ENCODE data around the gene LCE1B.

The LCE1B gene, protein sequence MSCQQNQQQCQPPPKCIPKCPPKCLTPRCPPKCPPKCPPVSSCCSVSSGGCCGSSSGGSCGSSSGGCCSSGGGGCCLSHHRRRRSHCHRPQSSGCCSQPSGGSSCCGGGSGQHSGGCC

DNA sequence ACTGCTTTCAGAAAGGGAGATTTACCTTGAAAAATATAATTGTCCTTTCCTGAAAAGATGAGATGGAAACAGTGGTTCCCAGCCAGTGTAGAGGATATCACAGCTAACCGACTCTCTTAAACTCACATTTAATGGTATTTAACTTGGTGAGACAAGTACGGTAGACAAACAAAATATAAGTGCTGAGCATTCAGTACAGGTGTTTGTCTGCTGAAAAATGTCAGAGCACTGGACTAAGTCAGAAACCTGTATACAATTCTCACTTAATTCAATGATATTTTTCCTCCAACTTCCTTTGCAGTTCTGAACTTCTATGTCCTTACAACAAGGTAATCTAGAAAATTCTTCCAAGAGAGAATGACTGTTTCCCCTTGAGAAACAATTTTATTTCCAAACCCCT lies at the start of gene LCE1B:
Gene LCE1B (plus strand): TSS at position 301 of the 400 bp plus-strand sequence. CDS start 476 bp downstream, outside the sequence.
- H3K4me1 ChIP-seq (ENCODE audit: control insufficient read depth, insufficient read depth, low read length), result no peaks in the 10 kb centered on the region
- H3K9ac ChIP-seq (ENCODE audit: low read depth, low read length), result no peak within 1 kb of the TSS
- no peaks in the 10 kb centered on the region for H3K27me3 ChIP-seq (ENCODE audit: control insufficient read depth, insufficient read depth, low read length)
- no peak within 1 kb of the TSS for H3K4me3 ChIP-seq (ENCODE audit: low read depth, low read length)
- peaks cover 21% of the 10 kb centered on the region for H3K9me3 ChIP-seq (ENCODE audit: control insufficient read depth, insufficient read depth, low read length)
- H3K36me3 ChIP-seq (ENCODE audit: control insufficient read depth, insufficient read depth, low read length), result no peaks in the 10 kb centered on the region

DNA sequence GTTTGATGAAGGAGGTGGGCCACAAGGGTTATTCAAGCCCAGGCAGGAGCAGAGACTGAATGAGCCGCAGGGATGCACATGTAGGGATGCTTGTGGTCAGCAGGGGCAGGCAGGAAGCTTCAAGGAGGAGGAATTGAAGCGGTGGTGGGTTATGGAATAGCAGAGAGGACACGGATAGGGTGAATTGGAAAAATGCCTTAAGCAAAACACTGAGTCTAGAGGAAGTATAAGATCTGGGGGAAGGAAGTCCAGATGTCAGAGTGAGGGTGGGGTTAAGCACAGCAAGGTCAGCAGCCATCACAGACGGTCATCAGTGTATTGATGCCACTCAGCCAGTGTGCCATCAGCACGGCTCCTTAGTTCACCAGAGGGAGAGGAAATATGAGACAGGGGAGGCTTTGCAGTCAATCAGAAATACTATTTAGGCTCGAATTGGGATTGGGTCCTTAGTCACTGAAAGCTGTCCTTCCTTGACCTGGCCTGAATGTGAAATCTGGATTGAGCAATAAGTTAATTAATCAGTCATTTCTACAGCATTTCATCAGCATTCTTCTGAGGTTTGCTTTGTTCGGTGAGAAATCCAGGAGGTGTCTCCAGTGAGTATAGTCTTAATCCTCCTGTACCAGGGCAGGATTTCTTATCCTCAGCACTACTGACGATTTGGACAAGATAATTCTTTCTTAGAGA lies 42.8 kb upstream of the LCE1B start:
- H3K4me1 ChIP-seq (ENCODE audit: control insufficient read depth, insufficient read depth, low read length), result no peaks in the 10 kb centered on the region
- no peaks in the 10 kb centered on the region for H3K36me3 ChIP-seq (ENCODE audit: control insufficient read depth, insufficient read depth, low read length)
- H3K4me3 ChIP-seq (ENCODE audit: low read depth, low read length), result no peak overlapping the region
- H3K9ac ChIP-seq (ENCODE audit: low read depth, low read length), result no peak overlapping the region
- no peaks in the 10 kb centered on the region for H3K27me3 ChIP-seq (ENCODE audit: control insufficient read depth, insufficient read depth, low read length)
- H3K9me3 ChIP-seq (ENCODE audit: control insufficient read depth, insufficient read depth, low read length), result peaks cover 17% of the 10 kb centered on the region

DNA sequence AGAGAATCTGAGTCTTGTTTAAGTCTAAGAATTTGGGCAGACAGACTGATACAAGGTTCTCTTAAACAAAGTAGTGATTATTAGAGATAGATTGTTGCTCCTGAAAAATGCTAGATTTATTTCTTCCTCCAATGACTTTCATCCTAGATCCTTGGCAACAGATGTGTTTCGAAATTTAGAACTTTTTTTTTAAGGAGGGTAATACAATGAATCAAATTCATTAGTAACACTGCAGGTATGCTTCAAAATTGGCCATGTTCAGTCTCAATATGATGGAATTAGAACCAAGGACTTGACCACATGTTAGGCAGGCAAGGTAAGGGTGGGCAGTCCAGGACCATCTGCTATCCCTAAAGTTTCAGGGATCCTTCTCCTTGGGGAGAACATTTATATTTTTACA lies 41.4 kb upstream of the LCE1B start:
- H3K4me1 ChIP-seq (ENCODE audit: control insufficient read depth, insufficient read depth, low read length), result no peaks in the 10 kb centered on the region
- no peak overlapping the region for H3K4me3 ChIP-seq (ENCODE audit: low read depth, low read length)
- no peaks in the 10 kb centered on the region for H3K36me3 ChIP-seq (ENCODE audit: control insufficient read depth, insufficient read depth, low read length)
- no peaks in the 10 kb centered on the region for H3K27me3 ChIP-seq (ENCODE audit: control insufficient read depth, insufficient read depth, low read length)
- H3K9ac ChIP-seq (ENCODE audit: low read depth, low read length), result no peak overlapping the region
- H3K9me3 ChIP-seq (ENCODE audit: control insufficient read depth, insufficient read depth, low read length), result peaks cover 22% of the 10 kb centered on the region

DNA sequence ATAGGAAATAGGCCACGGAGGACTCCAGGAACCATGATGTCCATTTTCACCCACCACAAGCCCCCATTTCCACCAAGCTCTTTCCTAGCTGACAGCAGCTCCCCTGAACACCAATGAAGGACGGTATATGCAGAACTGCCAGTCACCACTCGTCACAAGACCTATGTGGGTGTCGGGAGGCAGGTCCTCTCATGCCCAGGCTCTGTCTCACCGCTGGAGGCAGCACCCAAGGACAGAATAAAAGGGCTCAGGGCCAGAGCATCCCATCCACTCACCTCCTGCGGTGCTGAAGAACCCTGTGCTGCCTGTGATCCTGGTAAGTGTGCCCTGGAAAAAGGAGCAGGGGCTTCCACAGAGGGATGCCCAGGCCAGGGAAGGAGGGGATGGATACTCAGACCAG lies 36.9 kb upstream of the LCE1B start, which contains the start of gene LCE1F:
Gene LCE1F (plus strand): TSS at position 266 of the 400 bp plus-strand sequence. CDS start 1,232 bp downstream, outside the sequence.
- Histone ChIP-seq H3K9ac (ENCODE audit: low read depth, low read length) (no peak within 1 kb of the TSS), H3K27me3 (ENCODE audit: control insufficient read depth, insufficient read depth, low read length) (no peaks in the 10 kb centered on the region), H3K4me1 (ENCODE audit: control insufficient read depth, insufficient read depth, low read length) (no peaks in the 10 kb centered on the region), H3K4me3 (ENCODE audit: low read depth, low read length) (no peak within 1 kb of the TSS), H3K36me3 (ENCODE audit: control insufficient read depth, insufficient read depth, low read length) (no peaks in the 10 kb centered on the region), H3K9me3 (ENCODE audit: control insufficient read depth, insufficient read depth, low read length) (peaks cover 14% of the 10 kb centered on the region)

DNA sequence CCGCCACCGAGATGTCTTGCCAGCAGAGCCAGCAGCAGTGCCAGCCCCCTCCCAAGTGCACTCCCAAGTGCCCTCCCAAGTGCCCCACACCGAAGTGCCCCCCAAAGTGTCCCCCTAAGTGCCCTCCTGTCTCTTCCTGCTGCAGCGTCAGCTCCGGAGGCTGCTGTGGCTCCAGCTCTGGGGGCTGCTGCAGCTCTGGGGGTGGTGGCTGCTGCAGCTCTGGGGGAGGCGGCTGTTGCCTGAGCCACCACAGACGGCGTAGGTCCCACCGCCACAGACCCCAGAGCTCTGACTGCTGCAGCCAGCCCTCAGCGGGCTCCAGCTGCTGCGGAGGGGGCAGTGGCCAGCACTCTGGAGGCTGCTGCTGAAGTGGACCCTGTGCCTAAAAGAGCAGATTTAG lies 35.4 kb upstream of the LCE1B start:
- Histone ChIP-seq H3K9me3 (ENCODE audit: control insufficient read depth, insufficient read depth, low read length) (peaks cover 14% of the 10 kb centered on the region), H3K9ac (ENCODE audit: low read depth, low read length) (no peak overlapping the region), H3K27me3 (ENCODE audit: control insufficient read depth, insufficient read depth, low read length) (no peaks in the 10 kb centered on the region), H3K4me1 (ENCODE audit: control insufficient read depth, insufficient read depth, low read length) (no peaks in the 10 kb centered on the region), H3K4me3 (ENCODE audit: low read depth, low read length) (no peak overlapping the region), H3K36me3 (ENCODE audit: control insufficient read depth, insufficient read depth, low read length) (no peaks in the 10 kb centered on the region)

DNA sequence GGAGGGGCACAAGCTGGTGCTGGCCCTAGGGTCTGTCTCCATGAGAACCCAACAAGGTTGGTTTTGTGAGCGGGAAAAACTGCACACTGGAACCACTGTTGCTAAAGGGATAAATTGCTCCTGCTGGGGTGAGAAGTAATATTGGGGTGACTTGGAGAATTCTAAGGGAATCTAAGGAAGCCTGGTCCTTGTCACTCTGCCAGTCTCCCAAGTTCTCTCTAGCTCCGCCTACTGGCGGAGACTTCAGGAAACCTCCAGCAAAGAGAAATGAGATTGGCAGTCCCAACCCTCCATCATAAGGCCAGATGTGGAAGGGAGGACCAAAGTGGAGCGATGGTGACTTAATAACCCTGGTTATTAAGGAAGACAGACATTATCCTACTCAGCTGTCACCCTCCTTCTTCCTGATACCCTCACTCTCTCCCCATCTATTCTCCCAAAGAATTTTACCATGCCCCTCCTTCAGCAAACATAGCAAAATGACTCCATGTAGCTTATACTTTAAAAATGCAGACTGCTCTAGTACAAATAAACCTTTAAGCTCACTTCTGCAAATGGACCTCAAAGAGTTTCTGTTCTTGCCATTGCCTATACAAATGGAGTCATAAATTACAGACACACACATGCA lies 34.1 kb upstream of the LCE1B start:
- Histone ChIP-seq H3K9me3 (ENCODE audit: control insufficient read depth, insufficient read depth, low read length) (peaks cover 14% of the 10 kb centered on the region), H3K36me3 (ENCODE audit: control insufficient read depth, insufficient read depth, low read length) (no peaks in the 10 kb centered on the region), H3K4me1 (ENCODE audit: control insufficient read depth, insufficient read depth, low read length) (no peaks in the 10 kb centered on the region), H3K9ac (ENCODE audit: low read depth, low read length) (no peak overlapping the region), H3K27me3 (ENCODE audit: control insufficient read depth, insufficient read depth, low read length) (no peaks in the 10 kb centered on the region), H3K4me3 (ENCODE audit: low read depth, low read length) (no peak overlapping the region)

DNA sequence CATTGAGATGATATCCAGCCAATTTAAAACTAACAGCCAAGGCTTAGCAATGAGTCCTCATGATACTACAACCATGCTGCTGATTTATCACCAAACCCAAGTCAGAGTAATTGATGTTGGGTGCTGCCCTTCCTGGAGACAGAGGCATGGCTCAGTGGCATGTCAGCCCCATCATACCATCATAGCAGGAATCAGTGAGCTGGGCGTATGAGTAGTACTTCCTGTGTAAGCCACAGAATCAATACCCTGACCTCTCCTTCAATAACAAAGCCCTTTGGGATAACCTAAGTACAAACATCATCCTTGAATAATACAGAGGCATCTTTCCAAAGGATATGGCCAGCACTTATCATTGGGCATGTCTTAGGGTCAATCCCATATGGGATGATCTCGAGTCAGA lies 28.7 kb upstream of the LCE1B start:
- H3K9me3 ChIP-seq (ENCODE audit: control insufficient read depth, insufficient read depth, low read length), result peaks cover 8% of the 10 kb centered on the region
- no peaks in the 10 kb centered on the region for H3K4me1 ChIP-seq (ENCODE audit: control insufficient read depth, insufficient read depth, low read length)
- H3K27me3 ChIP-seq (ENCODE audit: control insufficient read depth, insufficient read depth, low read length), result no peaks in the 10 kb centered on the region
- no peak overlapping the region for H3K4me3 ChIP-seq (ENCODE audit: low read depth, low read length)
- H3K9ac ChIP-seq (ENCODE audit: low read depth, low read length), result no peak overlapping the region
- no peaks in the 10 kb centered on the region for H3K36me3 ChIP-seq (ENCODE audit: control insufficient read depth, insufficient read depth, low read length)

DNA sequence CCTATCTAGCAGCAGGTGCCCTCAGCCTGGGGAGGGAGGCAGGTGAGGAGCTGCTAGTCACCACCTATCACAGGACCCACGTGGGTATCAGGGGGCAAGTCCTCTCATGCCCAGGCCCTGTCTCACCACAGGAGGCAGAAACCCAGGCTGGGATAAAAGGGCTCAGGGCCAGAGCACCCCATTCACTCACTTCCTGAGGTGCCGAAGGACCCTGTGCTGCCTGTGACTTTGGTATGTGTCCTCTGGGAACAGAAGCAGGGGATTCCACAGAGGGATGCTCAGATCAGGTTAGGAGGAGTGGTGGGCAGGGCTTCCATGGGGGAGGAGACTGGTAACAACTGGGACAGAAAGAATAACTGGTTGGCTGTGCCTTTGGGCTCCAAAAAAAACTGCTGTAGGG lies 25.7 kb upstream of the LCE1B start, which contains the start of gene LCE1E:
Gene LCE1E (plus strand): TSS at position 181 of the 400 bp plus-strand sequence. CDS start 1,043 bp downstream, outside the sequence.
- no peaks in the 10 kb centered on the region for H3K4me1 ChIP-seq (ENCODE audit: control insufficient read depth, insufficient read depth, low read length)
- peaks cover 4% of the 10 kb centered on the region for H3K9me3 ChIP-seq (ENCODE audit: control insufficient read depth, insufficient read depth, low read length)
- H3K36me3 ChIP-seq (ENCODE audit: control insufficient read depth, insufficient read depth, low read length), result no peaks in the 10 kb centered on the region
- no peak within 1 kb of the TSS for H3K9ac ChIP-seq (ENCODE audit: low read depth, low read length)
- H3K27me3 ChIP-seq (ENCODE audit: control insufficient read depth, insufficient read depth, low read length), result no peaks in the 10 kb centered on the region
- no peak within 1 kb of the TSS for H3K4me3 ChIP-seq (ENCODE audit: low read depth, low read length)

DNA sequence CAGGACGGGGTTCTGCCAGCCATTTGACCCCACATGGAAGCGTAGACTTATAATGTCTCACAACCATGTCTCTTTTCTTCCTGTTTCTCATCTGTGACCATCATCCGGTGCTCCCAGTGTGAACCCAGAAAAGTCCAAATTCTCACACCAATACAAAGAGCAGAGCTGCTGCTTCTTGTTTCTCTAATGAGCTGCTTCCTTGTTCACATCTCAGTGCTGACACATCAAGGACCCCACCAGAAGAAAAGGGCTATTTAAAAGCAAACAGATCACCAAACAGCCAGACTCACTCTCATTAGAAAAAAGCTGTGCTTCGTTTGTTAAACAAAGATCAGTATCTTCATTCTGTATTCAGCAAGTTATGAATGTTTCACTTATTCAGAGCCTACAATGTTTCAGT lies 16.1 kb upstream of the LCE1B start:
- no peaks in the 10 kb centered on the region for H3K9me3 ChIP-seq (ENCODE audit: control insufficient read depth, insufficient read depth, low read length)
- no peaks in the 10 kb centered on the region for H3K4me1 ChIP-seq (ENCODE audit: control insufficient read depth, insufficient read depth, low read length)
- H3K36me3 ChIP-seq (ENCODE audit: control insufficient read depth, insufficient read depth, low read length), result no peaks in the 10 kb centered on the region
- H3K4me3 ChIP-seq (ENCODE audit: low read depth, low read length), result no peak overlapping the region
- H3K9ac ChIP-seq (ENCODE audit: low read depth, low read length), result no peak overlapping the region
- no peaks in the 10 kb centered on the region for H3K27me3 ChIP-seq (ENCODE audit: control insufficient read depth, insufficient read depth, low read length)

DNA sequence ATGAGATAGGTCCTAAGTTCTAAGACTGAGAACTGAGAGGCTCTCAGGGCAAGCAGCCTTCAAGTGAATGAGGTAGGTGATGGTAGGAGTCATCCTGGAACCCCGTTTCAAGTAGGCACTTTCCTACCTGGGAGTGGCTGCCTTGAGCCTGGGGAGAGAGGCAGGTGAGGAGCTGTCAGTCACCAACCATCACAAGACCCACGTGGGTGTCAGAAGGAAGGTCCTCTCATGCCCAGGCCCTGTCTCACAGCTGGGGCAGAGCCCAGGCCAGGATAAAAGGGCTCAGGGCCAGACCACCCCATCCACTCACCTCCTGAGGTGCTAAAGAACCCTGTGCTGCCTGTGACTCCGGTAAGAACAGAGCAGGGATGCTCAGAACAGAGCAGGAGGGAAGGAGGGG lies 15.3 kb upstream of the LCE1B start, which contains the start of gene LCE1D:
Gene LCE1D (plus strand): TSS at position 301 of the 400 bp plus-strand sequence. CDS start 1,074 bp downstream, outside the sequence.
- H3K9me3 ChIP-seq (ENCODE audit: control insufficient read depth, insufficient read depth, low read length), result no peaks in the 10 kb centered on the region
- no peak within 1 kb of the TSS for H3K4me3 ChIP-seq (ENCODE audit: low read depth, low read length)
- no peaks in the 10 kb centered on the region for H3K36me3 ChIP-seq (ENCODE audit: control insufficient read depth, insufficient read depth, low read length)
- H3K27me3 ChIP-seq (ENCODE audit: control insufficient read depth, insufficient read depth, low read length), result no peaks in the 10 kb centered on the region
- no peaks in the 10 kb centered on the region for H3K4me1 ChIP-seq (ENCODE audit: control insufficient read depth, insufficient read depth, low read length)
- no peak within 1 kb of the TSS for H3K9ac ChIP-seq (ENCODE audit: low read depth, low read length)

DNA sequence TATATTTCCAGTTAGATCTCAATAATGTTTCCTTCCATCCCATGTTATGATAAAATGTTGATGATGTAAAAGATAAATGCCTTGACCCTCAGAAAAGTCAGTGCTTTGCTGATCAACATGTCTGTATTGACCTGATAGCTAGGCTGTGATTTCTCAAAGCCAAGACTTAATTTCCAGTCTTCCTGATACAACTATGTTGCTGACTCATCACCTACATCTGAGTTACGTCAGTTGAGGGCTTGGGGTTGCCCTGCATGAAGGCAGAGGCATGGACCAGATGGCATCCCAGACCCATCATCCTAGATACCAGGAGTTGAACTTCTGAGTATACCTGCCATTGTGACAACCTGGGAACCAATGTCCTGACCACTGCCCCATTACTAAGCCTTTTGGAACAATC lies 10.4 kb upstream of the LCE1B start:
- Histone ChIP-seq H3K36me3 (ENCODE audit: control insufficient read depth, insufficient read depth, low read length) (no peaks in the 10 kb centered on the region), H3K9me3 (ENCODE audit: control insufficient read depth, insufficient read depth, low read length) (peaks cover 6% of the 10 kb centered on the region), H3K4me3 (ENCODE audit: low read depth, low read length) (no peak overlapping the region)

DNA sequence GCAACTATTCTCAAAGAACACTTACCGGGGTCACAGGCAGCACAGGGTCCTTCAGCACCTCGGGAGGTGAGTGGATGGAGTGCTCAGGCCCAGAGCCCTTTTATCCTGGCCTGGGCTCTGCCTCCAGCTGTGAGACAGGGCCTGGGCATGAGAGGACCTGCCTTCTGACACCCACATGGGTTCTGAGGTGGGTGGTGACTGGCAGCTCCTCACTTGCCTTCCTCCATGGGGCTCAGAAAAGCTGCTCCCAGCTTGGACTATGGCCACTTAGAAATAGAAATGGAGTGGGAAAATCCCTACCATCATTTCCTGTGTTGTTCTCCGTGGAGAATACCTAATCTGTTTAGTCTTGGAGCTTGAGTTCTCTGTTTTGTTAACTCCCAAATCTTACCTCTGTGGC lies 5.2 kb upstream of the LCE1B start, which contains the start of gene LCE1C:
Gene LCE1C (minus strand): TSS at position 76 of the 400 bp plus-strand sequence. CDS start 1,173 bp downstream, outside the sequence.
- Histone ChIP-seq H3K36me3 (ENCODE audit: control insufficient read depth, insufficient read depth, low read length) (no peaks in the 10 kb centered on the region), H3K4me3 (ENCODE audit: low read depth, low read length) (no peak within 1 kb of the TSS), H3K4me1 (ENCODE audit: control insufficient read depth, insufficient read depth, low read length) (no peaks in the 10 kb centered on the region), H3K9me3 (ENCODE audit: control insufficient read depth, insufficient read depth, low read length) (peaks cover 21% of the 10 kb centered on the region), H3K27me3 (ENCODE audit: control insufficient read depth, insufficient read depth, low read length) (no peaks in the 10 kb centered on the region), H3K9ac (ENCODE audit: low read depth, low read length) (no peak within 1 kb of the TSS)

More for the DNA sequence above, 10.4 kb upstream of the LCE1B start:
- Histone ChIP-seq H3K9ac (ENCODE audit: low read depth, low read length) (no peak overlapping the region), H3K4me1 (ENCODE audit: control insufficient read depth, insufficient read depth, low read length) (no peaks in the 10 kb centered on the region), H3K27me3 (ENCODE audit: control insufficient read depth, insufficient read depth, low read length) (no peaks in the 10 kb centered on the region)

Measured in iPS-15b (cell line).